Osteocyte (in vitro differentiated cells): Measurements from ENCODE around the gene PRKG1. TPM values are rescaled to one million over a fixed set of nuclear protein-coding genes. Genes with fewer than 3 reads are reported as not detected.

Experiments
- DNase-seq: peaks from one replicate; pipeline ENCODE4 v3.0.0; 2021; ENCODE audit warnings: mixed read lengths; ENCODE audit not compliant: unreplicated experiment; ENCODE audit errors: extremely low spot score
- H3K27ac Mint-ChIP-seq: one replicate; pipeline ENCODE4 v1.8.0; 2021; ENCODE audit warnings: mild to moderate bottlenecking, mixed read lengths; ENCODE audit not compliant: unreplicated experiment
- H3K27me3 Mint-ChIP-seq: one replicate; pipeline ENCODE4 v1.8.0; 2021; ENCODE audit warnings: mixed read lengths; ENCODE audit not compliant: unreplicated experiment
- H3K36me3 Mint-ChIP-seq: one replicate; pipeline ENCODE4 v1.8.0; 2021; ENCODE audit warnings: mixed read lengths; ENCODE audit not compliant: unreplicated experiment
- H3K4me1 Mint-ChIP-seq: one replicate; pipeline ENCODE4 v1.8.0; 2021; ENCODE audit warnings: mixed read lengths; ENCODE audit not compliant: unreplicated experiment
- H3K4me3 Mint-ChIP-seq: one replicate; pipeline ENCODE4 v1.8.0; 2021; ENCODE audit warnings: mild to moderate bottlenecking, moderate library complexity, mixed read lengths; ENCODE audit not compliant: unreplicated experiment
- H3K9me3 Mint-ChIP-seq: one replicate; pipeline ENCODE4 v1.8.0; 2021; ENCODE audit warnings: mixed read lengths; ENCODE audit not compliant: unreplicated experiment
- total RNA-seq: library from RNA; stranded (reverse); gene quantifications from 2 replicates; pipeline ENCODE4 v1.2.1, GENCODE V29; 2021
- TF ChIP-seq, protein P1 (sequence below): fragments of 200-600 bp; sonication (generic); IDR thresholded peaks from 2 replicates; pipeline ENCODE4 v1.5.0; 2021; ENCODE audit warnings: antibody characterized with exemption, mild to moderate bottlenecking, moderate library complexity

The PRKG1 gene
- total RNA-seq, 1 donor from 2014 or later, result 10.8 TPM

DNA sequence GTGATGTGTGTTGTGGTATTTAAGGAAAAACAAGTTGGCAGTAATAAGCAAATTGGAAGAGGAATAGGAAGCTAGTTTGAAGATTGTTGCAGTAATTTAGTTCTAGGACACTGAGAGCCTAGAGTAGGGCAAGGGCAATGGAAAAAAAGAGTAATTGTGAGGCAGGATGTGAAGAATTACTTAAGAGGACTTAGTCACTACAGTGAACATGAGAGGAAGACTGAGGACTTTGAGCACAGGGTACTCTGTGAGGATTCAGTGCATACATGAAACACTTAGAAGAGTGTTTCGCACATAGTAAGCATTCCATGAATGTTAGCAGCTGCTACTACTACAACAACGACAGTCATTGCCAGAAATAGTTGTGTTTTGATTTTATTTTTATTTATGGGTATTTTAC is 1208.9 kb downstream of the PRKG1 start:
- Mint-ChIP-seq H3K4me1 (peaks cover 15% of the 10 kb centered on the region), H3K36me3 (no peaks in the 10 kb centered on the region), H3K27me3 (no peaks in the 10 kb centered on the region), H3K27ac (no peak overlapping the region), H3K4me3 (no peak overlapping the region), H3K9me3 (no peaks in the 10 kb centered on the region)
- TF ChIP-seq, protein P1, sequence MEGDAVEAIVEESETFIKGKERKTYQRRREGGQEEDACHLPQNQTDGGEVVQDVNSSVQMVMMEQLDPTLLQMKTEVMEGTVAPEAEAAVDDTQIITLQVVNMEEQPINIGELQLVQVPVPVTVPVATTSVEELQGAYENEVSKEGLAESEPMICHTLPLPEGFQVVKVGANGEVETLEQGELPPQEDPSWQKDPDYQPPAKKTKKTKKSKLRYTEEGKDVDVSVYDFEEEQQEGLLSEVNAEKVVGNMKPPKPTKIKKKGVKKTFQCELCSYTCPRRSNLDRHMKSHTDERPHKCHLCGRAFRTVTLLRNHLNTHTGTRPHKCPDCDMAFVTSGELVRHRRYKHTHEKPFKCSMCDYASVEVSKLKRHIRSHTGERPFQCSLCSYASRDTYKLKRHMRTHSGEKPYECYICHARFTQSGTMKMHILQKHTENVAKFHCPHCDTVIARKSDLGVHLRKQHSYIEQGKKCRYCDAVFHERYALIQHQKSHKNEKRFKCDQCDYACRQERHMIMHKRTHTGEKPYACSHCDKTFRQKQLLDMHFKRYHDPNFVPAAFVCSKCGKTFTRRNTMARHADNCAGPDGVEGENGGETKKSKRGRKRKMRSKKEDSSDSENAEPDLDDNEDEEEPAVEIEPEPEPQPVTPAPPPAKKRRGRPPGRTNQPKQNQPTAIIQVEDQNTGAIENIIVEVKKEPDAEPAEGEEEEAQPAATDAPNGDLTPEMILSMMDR, result no peak
- DNase-seq, result no peak

DNA sequence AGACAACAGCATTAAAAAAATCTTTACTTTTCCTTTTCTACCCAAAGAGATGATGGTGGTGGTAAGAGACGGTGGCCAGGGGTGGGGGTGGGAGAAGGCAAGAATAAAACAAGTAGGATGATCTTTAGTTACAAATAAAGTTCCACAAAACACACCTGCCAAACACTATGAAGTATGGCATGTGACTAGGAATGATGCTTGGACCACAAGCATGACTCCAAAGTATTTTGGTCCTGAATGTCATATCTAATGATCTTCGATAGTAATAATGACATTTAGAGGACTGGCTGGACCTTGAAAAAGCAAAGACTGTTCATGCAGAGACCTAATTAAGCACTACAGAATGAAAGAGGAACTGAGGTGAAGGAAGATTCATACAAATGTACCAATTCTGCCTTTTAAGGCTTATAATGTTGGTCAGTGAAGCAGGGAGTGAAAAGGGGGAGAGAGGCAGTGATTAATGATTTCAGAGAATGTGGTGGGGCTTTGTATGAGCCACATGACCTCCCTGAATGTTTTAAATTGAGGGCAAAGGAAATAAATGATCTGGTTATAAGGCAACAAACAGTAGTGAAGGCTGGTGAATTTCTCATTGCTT is 1210.2 kb downstream of the PRKG1 start:
- TF ChIP-seq, protein P1, result no peak
- Mint-ChIP-seq H3K27ac (no peak overlapping the region), H3K9me3 (no peaks in the 10 kb centered on the region), H3K27me3 (no peaks in the 10 kb centered on the region), H3K36me3 (no peaks in the 10 kb centered on the region), H3K4me1 (peaks cover 14% of the 10 kb centered on the region), H3K4me3 (no peak overlapping the region)
- DNase-seq, result no peak

DNA sequence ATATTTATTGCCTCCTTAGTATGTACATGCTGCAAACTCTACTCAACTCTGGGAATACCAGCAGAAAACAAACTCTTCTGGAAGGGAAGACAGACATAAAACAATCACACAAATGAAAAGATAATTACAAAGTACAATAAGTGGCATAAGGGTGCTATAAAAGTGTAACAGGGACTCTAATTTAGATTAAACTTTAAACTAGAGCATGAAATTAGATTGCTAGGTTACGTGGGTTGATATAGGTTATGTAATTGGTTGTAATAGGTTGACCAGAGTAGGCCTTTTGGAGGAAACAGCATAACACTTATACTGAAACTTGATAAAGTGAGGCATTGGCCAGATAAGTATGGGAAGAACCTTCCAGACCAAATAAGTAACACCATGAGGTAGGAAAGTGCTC is 1213.6 kb downstream of the PRKG1 start:
- no peak overlapping the region for H3K27ac Mint-ChIP-seq
- H3K4me3 Mint-ChIP-seq, result no peak overlapping the region
- DNase-seq, result no peak
- H3K27me3 Mint-ChIP-seq, result no peaks in the 10 kb centered on the region
- no peaks in the 10 kb centered on the region for H3K4me1 Mint-ChIP-seq
- TF ChIP-seq, protein P1, result no peak
- H3K36me3 Mint-ChIP-seq, result no peaks in the 10 kb centered on the region
- H3K9me3 Mint-ChIP-seq, result no peaks in the 10 kb centered on the region

DNA sequence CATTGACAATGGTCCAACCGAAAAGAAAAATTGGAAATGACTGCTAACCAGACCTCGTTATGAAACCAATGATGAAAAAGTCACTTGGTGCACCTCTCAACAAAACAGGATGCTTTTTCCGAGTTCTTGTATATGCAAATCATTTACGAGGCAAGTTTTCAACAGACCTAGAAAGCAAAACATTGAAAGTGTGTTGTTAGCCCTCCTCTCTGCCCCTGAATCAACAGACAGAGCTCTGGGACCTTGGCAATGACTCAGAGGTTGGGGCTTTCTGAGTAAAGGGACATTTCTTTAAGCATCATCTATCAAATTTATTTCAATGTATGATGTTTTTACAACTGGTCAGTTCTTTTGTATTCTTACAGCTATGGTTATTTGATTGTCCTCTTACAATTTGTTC is 1223.5 kb downstream of the PRKG1 start:
- H3K36me3 Mint-ChIP-seq, result no peaks in the 10 kb centered on the region
- DNase-seq, result no peak
- no peak overlapping the region for H3K4me3 Mint-ChIP-seq
- H3K4me1 Mint-ChIP-seq, result no peaks in the 10 kb centered on the region
- H3K27me3 Mint-ChIP-seq, result no peaks in the 10 kb centered on the region
- TF ChIP-seq, protein P1, result no peak
- no peak overlapping the region for H3K27ac Mint-ChIP-seq
- H3K9me3 Mint-ChIP-seq, result no peaks in the 10 kb centered on the region

DNA sequence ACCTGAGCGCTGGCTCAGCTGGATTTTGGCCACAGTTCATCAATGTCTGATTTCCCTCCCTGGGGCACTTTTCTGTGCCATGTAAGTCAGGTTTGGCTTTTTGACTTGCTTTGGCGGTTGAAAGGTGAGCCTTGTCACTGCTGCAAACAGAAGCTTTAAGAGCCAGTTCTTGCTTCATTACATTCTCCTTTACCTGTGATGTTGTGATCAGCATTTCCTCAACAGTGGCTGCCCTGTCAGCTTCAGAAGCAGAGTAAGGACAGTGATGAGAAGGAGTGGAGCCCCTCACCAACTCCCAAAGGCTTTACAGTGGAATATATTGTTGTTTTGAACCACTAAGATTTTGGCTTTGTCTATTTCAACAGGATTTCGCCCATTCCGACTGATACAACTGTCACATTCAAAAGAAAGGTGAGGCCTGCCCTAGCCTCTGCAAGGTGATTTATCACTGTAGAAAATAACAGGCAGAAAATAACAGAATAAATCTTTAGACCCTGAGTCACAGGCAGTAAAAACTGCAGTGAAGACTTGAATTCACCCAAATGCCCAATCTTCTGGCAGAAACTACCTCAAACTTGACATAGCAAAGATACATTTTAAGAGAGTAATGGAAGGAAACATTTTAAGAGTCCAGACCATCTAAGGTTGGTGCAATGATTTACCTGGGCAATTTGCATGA is 1226.5 kb downstream of the PRKG1 start:
- no peaks in the 10 kb centered on the region for H3K36me3 Mint-ChIP-seq
- TF ChIP-seq, protein P1, result no peak
- no peaks in the 10 kb centered on the region for H3K9me3 Mint-ChIP-seq
- H3K27me3 Mint-ChIP-seq, result no peaks in the 10 kb centered on the region
- H3K4me1 Mint-ChIP-seq, result no peaks in the 10 kb centered on the region
- H3K27ac Mint-ChIP-seq, result no peak overlapping the region
- no peak overlapping the region for H3K4me3 Mint-ChIP-seq
- DNase-seq, result no peak
